Measurements from ENCODE around the gene BCS1L.
A peak's percentile ranks its signal among the peaks of the same experiment; 100 is the strongest.
"Not testable (repeated sequence)": the region's sequence is repeated elsewhere in the genome, so short reads cannot be mapped to it uniquely, and the experiment has no call there.

Gene BCS1L

DNA sequence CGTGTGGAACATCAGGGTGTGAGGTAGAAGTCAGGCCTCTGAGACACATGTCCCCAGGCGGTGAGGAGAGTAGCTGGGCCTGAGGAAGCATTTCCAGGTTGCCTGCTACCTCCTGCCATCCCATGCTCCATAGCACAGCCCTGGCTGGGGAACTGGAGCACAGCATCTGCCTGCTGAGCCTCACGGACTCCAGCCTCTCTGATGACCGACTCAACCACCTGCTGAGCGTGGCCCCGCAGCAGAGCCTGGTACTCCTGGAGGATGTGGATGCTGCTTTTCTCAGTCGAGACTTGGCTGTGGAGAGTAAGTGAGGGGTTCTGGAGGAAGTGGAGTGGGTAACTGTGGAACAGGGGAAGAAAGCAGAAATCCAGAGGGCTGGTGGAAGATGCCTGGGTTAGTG lies 2.9 kb downstream of the BCS1L start:
- DNase-seq (ENCODE audit: low read depth) = no peak

DNA sequence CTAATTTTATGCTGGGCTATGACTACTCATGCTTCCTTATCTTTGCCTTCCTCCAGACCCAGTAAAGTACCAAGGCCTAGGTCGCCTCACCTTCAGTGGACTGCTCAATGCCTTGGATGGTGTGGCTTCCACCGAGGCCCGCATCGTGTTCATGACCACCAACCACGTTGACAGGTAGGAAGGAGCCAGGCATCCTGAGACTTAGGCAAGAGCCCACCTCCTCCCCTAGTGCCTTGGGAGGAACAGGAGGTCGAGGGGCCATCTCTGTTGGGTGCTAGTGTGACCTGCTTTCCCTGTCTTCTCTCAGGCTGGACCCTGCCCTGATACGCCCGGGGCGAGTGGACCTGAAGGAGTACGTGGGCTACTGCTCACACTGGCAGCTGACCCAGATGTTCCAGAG lies 3.3 kb downstream of the BCS1L start:
- no peak for DNase-seq (ENCODE audit: low read depth)

DNA sequence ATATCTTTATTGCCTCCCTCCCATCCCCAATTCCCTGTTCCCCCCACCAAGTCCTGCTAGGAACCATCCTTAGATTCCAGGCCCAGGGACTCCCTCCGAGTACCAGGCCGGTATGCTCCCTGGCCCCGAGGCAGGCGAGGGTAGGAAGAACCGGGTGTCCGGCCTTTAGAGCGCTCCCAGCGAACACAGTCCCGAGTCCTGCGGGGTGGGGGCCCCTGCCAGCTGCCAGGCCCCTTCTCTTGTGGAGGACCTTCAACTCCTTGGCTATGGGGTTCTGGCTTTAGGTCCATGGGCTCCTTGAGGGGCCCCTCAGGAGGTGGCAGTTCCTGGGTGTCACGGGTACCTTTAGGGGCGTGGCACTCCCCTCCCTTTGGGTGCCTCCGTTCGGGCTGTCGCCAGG lies 4.4 kb downstream of the BCS1L start:
- DNase-seq (ENCODE audit: low read depth) = no peak

DNA sequence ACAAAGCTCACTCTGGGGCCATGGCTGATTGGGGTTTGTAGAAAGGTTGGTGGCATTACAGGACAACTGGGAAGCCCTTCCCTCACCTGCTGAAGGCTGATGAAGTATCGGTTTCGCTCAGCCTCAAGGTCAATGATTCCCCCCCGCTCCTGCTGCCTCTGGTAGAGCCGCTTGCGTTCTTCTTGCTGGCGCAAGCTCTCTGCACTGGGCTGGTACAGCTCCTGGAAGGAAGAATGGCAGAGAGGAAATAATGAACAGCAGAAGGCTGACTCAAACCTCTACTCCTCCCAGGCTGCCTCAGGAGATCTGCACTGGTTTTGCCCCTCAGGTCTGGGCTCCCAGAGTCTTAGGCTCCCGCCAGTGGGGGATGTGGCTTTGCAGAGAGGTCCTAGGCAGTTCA lies 5.2 kb downstream of the BCS1L start:
- DNase-seq (ENCODE audit: low read depth) = no peak

- no peak for DNase-seq (ENCODE audit: low read depth)
Observed at GRCh38 chr2:218671097-218671653, 11.7 kb downstream of the BCS1L start.

DNA sequence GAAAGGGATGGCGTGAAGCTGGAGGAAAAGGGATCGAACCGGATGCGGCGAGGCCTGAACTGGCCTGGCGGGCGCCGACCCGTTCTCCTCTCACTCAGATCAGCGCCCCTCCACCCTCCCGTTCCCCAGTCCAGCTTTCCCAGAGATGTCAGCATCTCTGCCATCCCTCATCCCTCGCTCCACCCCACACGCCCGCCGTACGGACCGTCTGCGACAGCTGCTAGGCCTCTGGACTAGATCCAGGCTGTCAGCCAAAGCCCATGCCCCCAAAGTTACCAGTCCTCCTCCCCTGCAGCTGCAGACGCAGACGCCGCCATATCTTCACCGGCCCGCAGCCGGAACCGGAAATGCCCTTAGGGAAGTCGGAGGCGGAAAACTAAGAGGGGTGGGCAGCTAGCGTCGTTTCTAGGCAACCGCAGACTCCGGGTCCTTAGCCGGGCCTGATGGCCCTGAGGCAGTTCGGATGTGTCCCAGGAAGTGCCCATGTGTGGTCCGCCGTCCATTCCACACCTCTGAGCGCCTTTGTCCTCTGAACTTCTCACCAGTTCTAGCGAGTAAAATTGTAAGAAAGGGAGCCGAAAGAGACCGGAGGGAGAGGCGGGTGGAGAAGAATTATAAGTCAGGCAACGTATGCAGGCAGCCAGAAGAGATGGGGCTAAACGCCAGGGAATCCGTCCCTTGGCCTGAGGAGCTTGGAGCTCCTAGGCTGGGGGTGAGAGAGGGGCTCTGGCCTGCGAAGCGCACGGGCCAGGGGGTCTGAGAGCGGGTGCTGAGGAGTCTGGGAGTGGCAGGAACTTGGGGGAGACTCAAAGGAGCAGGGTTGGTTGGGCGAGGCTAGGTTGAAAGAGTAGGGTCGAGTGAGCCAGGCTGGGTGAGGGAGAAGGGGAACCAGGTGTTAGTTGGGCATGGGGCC lies 12.4 kb downstream of the BCS1L start, which contains the start of the genes RNF25 and STK36:
TSS of gene RNF25 (minus strand) at position 349 of the 913 bp plus-strand sequence. CDS start at position 317, 32 bp downstream.
TSS of gene STK36 (plus strand) at position 433 of the 913 bp plus-strand sequence. CDS start 744 bp downstream, outside the sequence.
- peak; percentile 62 for DNase-seq (ENCODE audit: low read depth)

GRCh38 chr2:218679119-218679518 lies 19.6 kb downstream of the BCS1L start:
- DNase-seq (ENCODE audit: low read depth) = no peak

DNA sequence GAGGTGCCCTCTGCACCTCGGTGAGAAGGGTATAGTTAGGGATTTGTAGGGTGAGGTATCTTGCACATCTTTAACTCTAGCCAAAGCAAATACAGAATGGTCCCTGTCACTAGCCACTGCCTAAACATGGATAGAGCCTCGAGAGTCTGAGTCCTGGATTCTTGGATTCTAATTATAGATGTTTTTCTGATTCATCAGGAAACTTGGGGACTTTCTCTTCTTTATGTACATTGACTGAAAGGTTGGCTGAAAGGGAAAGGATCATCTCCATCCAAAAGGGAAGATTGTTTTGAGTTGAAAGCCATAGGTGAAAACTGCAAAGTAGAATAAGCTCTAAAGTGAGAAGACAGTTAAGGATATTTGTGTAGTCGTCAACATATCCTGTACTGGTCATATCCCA lies 20.6 kb downstream of the BCS1L start:
- no peak for DNase-seq (ENCODE audit: low read depth)

- not testable (repeated sequence) for DNase-seq (ENCODE audit: low read depth)
Observed at GRCh38 chr2:218687400-218688060, 28.0 kb downstream of the BCS1L start.

- no peak for DNase-seq (ENCODE audit: low read depth)
Observed at GRCh38 chr2:218691234-218691633, 31.8 kb downstream of the BCS1L start.

- DNase-seq (ENCODE audit: low read depth) = no peak
Observed at GRCh38 chr2:218694405-218695145, 35.1 kb downstream of the BCS1L start.

- DNase-seq (ENCODE audit: low read depth) = no peak
Observed at GRCh38 chr2:218698885-218699284, 39.4 kb downstream of the BCS1L start.

DNA sequence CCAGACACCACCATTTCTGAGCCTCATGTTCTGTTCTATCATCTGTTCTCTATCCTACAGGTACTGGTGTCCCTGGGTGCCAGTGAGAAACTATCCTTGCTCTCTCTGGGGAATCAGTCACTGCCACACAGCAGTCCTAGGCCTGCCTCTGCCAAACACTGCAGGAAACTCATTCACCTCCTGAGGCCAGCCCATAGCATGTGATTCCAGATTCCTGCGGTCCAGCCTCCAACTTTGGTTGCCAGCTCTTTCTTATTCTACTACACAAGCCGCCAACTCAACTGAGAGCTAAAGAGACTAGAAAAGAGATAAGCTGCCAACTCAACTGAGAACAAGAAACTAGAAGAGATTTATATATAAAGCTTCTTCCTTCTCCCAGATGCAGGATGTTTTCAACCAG lies 42.3 kb downstream of the BCS1L start:
- DNase-seq (ENCODE audit: low read depth) = no peak

- no peak for DNase-seq (ENCODE audit: low read depth)
Observed at GRCh38 chr2:218703341-218703740, 43.9 kb downstream of the BCS1L start.

- DNase-seq (ENCODE audit: low read depth) = no peak
Observed at GRCh38 chr2:218708086-218708485, 48.6 kb downstream of the BCS1L start.

GRCh38 chr2:218709908-218710307 lies 50.4 kb downstream of the BCS1L start:
- DNase-seq (ENCODE audit: low read depth) = no peak

- no peak for DNase-seq (ENCODE audit: low read depth)
Observed at GRCh38 chr2:218710334-218710686, 50.8 kb downstream of the BCS1L start.

DNA sequence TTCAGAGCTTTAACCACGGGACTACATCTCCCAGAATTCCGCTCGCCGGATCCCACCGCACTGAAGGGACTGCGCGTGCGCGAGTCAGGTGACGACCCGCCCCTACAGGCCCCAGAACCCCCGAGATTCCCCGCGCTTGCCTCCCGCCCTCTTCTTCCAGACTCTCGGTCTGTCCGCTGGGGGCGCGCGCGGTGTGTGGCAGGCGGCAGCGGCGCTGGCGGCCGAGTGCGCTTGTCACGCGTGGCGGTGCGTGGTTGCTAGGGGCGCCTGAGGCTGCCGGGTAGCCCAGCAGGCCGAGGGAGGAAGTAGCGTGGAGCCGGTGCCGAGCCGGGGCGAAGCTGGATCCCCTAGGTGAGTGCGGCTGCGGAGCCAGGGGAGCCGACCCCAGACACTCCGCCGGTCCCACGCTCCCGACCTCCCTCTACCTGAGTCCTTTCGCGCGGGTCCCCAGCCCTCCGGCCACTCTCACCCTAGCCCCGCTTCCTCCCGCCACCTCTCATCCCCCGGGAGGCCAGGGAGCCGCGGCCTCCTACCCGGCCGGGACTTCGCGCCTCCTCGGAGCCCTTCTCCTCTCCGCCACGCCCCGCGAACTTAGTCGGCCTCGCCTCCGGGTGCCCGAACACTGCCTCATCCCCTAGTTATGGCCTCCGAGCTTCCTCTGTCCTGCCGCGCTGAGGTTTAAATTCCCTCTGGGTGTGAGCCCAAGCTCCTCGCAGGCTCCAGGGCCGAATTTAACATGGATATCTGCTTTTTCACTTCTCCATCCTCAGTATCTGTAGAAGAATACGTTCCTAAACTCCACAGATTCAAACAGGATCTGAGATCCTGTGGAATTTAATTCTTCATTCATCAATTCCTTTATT lies 51.4 kb downstream of the BCS1L start, which contains the start of gene TTLL4:
TSS of gene TTLL4 (plus strand) at position 149 of the 863 bp plus-strand sequence. CDS start 26,842 bp downstream, outside the sequence.
- peak; percentile 94 for DNase-seq (ENCODE audit: low read depth)

DNA sequence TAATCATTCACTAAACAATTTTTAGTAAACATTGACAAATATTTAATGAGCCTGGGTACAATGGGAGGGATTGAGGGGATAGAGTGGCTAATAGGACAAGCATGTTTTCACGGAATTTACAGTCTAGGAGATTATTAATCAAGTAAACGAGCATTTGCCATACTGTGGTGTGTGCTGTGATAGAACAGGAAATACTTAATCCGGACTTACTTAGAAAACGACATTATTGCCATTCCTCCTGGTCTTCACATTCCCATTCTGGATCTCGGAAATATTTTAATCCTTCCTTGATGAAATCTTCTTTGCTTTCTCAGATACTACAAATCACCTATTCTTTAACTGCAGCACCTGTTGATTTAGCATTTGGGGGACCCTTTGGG lies 52.1 kb downstream of the BCS1L start:
- DNase-seq (ENCODE audit: low read depth) = no peak
